Caco-2 (cell line): Measurements from ENCODE around the gene SLC2A4RG. TPM values are rescaled to one million over a fixed set of nuclear protein-coding genes. Genes with fewer than 3 reads are reported as not detected.
A peak's percentile ranks its signal among the peaks of the same experiment; 100 is the strongest.

ENCODE experiments used
- BruUV-seq: library from RNA; stranded (reverse); fragments of 400-500 nt; replicated peaks from 2 replicates; lab custom pipeline; 2021; lab: Mats Ljungman, UMichigan
- CTCF ChIA-PET: fragments of 300-600 bp; sonication (Branson Sonifier 250); formaldehyde crosslinking; loops from one replicate; lab custom pipeline; 2022; ENCODE audit warnings: antibody characterized with exemption; lab: Charles Lee
- POLR2A ChIA-PET: fragments of 300-600 bp; sonication (Branson Sonifier 250); formaldehyde crosslinking; loops from one replicate; lab custom pipeline; 2022; ENCODE audit warnings: antibody characterized with exemption; lab: Charles Lee
- DNase-seq, 2 experiments: peaks; one replicate each; pipeline versions ENCODE4 v3.0.0 to v3.0.0-alpha.2; 2020 to 2022
- H3K27me3 ChIP-seq: replicated peaks from 2 replicates; pipeline ENCODE4 v1.6.0; 2011; ENCODE audit warnings: low read length; ENCODE audit not compliant: control insufficient read depth, insufficient read depth
- H3K36me3 ChIP-seq: 2 replicates; pipeline ENCODE4 v1.5.1; 2011; ENCODE audit warnings: low read length; ENCODE audit not compliant: control insufficient read depth, insufficient read depth
- H3K4me1 ChIP-seq: fragments of 250-450 bp; sonication (Bioruptor Pico); 2 replicates; pipeline ENCODE4 v1.5.1; 2020; ENCODE audit warnings: mild to moderate bottlenecking
- H3K4me3 ChIP-seq: 2 replicates; pipeline ENCODE4 v1.5.1; 2011; ENCODE audit warnings: low read depth, mild to moderate bottlenecking, control low read depth, low read length
- H3K9me3 ChIP-seq: fragments of 250-450 bp; sonication (Bioruptor Pico); 2 replicates; pipeline ENCODE4 v1.5.1; 2020; ENCODE audit warnings: mild to moderate bottlenecking, moderate library complexity
- H3K27ac Mint-ChIP-seq: one replicate; pipeline ENCODE4 v1.8.0; 2022; ENCODE audit warnings: mixed read lengths; ENCODE audit not compliant: unreplicated experiment
- H3K27me3 Mint-ChIP-seq: one replicate; pipeline ENCODE4 v1.8.0; 2022; ENCODE audit warnings: mixed read lengths; ENCODE audit not compliant: insufficient read depth, unreplicated experiment
- H3K36me3 Mint-ChIP-seq: one replicate; pipeline ENCODE4 v1.8.0; 2022; ENCODE audit warnings: mild to moderate bottlenecking, mixed read lengths; ENCODE audit not compliant: insufficient read depth, unreplicated experiment
- H3K4me1 Mint-ChIP-seq: one replicate; pipeline ENCODE4 v1.8.0; 2022; ENCODE audit warnings: low read depth, mixed read lengths; ENCODE audit not compliant: unreplicated experiment
- H3K4me3 Mint-ChIP-seq: one replicate; pipeline ENCODE4 v1.8.0; 2022; ENCODE audit warnings: mild to moderate bottlenecking, moderate library complexity, mixed read lengths; ENCODE audit not compliant: unreplicated experiment
- H3K9me3 Mint-ChIP-seq: one replicate; pipeline ENCODE4 v1.8.0; 2022; ENCODE audit warnings: mixed read lengths; ENCODE audit not compliant: unreplicated experiment
- intact Hi-C: fragments of 100-400 bp; cut with micrococcal nuclease; formaldehyde crosslinking; loops from one replicate; pipeline ENCODE4 v1.10.0; 2022; ENCODE audit not compliant: unreplicated experiment
- total RNA-seq: library from RNA; stranded (reverse); gene quantifications from 2 replicates; pipeline ENCODE4 v1.2.3, GENCODE V29; 2022
- TF ChIP-seq, protein P1 (sequence below), 2 experiments: fragments of 200-600 bp in 1 of 2; IDR thresholded peaks; 1 replicate in 1 of 2; 2 replicates in 1 of 2; pipeline versions ENCODE4 v1.5.1 to v1.8.0; 2011 to 2022; ENCODE audit warnings: antibody characterized with exemption in 1 of 2, control low read depth in 1 of 2, inconsistent platforms in 1 of 2, low read depth in 1 of 2, low read length in 1 of 2, mild to moderate bottlenecking in 1 of 2, moderate library complexity in 1 of 2; ENCODE audit not compliant: insufficient read depth in 1 of 2, severe bottlenecking in 1 of 2, unreplicated experiment in 1 of 2

SLC2A4RG gene
- total RNA-seq, 1 experiment from 2014 or later, result 234 TPM

DNA sequence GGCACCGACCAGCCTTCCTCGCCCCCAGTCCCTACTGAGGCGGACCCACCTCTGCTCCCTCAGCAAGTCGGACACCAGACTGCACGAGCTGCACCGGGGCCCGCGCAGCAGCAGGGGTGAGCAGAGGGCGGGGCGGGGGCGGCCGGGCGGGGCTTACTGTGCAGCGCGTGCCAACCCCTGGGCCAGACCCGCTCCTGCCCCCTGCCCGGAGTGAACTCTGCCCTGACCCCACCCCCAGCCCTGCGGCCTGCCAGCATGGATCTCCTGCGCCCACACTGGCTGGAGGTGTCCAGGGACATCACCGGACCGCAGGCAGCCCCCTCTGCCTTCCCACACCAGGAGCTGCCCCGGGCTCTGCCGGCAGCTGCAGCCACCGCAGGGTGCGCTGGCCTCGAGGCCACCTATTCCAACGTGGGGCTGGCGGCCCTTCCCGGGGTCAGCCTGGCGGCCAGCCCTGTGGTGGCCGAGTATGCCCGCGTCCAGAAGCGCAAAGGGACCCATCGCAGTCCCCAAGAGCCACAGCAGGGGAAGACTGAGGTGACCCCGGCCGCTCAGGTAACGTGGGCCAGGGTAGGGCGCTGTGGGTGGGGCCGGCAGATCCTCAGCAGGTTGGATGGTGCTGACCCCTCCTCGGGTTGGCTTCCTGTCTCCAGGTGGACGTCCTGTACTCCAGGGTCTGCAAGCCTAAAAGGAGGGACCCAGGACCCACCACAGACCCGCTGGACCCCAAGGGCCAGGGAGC, 1.5 kb upstream of the SLC2A4RG start:
- DNase-seq, result peak; percentile 62 to 72
- no peaks in the 10 kb centered on the region for H3K27me3 ChIP-seq
- Mint-ChIP-seq H3K27ac (no peak overlapping the region), H3K27me3 (no peaks in the 10 kb centered on the region), H3K9me3 (no peaks in the 10 kb centered on the region), H3K36me3 (peaks cover 68% of the 10 kb centered on the region), H3K4me3 (peak overlapping the region; percentile 66), H3K4me1 (peaks cover 7% of the 10 kb centered on the region)
- no peaks in the 10 kb centered on the region for H3K9me3 ChIP-seq
- BruUV-seq, result no TSS peak
- H3K4me3 ChIP-seq, result peak overlapping the region; percentile 71
- intact Hi-C loops, result no loop called here
- H3K4me1 ChIP-seq, result peaks cover 24% of the 10 kb centered on the region
- ChIA-PET CTCF (interaction anchor here (0.6 to 1.3 kb wide), 4 partner anchors 30 to 200 kb away, joined by 3 to 9 read pairs (median 4); partner anchors contain the start of genes ARFRP1, TPD52L2 and ZGPAT), POLR2A (interaction anchor here (1.6 kb wide), 1 partner anchor 127 kb away, joined by 12 read pairs; the partner anchor contains the start of gene TPD52L2)
- peaks cover 22% of the 10 kb centered on the region for H3K36me3 ChIP-seq
- TF ChIP-seq, protein P1, sequence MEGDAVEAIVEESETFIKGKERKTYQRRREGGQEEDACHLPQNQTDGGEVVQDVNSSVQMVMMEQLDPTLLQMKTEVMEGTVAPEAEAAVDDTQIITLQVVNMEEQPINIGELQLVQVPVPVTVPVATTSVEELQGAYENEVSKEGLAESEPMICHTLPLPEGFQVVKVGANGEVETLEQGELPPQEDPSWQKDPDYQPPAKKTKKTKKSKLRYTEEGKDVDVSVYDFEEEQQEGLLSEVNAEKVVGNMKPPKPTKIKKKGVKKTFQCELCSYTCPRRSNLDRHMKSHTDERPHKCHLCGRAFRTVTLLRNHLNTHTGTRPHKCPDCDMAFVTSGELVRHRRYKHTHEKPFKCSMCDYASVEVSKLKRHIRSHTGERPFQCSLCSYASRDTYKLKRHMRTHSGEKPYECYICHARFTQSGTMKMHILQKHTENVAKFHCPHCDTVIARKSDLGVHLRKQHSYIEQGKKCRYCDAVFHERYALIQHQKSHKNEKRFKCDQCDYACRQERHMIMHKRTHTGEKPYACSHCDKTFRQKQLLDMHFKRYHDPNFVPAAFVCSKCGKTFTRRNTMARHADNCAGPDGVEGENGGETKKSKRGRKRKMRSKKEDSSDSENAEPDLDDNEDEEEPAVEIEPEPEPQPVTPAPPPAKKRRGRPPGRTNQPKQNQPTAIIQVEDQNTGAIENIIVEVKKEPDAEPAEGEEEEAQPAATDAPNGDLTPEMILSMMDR (IDR thresholded peaks at IDR 0.05; ENCODE audit: insufficient read depth in 1 of 2, low read depth in 1 of 2, low read length in 1 of 2, severe bottlenecking in 1 of 2, unreplicated experiment in 1 of 2), result peak in 1 of 2 experiments; percentile 8

DNA sequence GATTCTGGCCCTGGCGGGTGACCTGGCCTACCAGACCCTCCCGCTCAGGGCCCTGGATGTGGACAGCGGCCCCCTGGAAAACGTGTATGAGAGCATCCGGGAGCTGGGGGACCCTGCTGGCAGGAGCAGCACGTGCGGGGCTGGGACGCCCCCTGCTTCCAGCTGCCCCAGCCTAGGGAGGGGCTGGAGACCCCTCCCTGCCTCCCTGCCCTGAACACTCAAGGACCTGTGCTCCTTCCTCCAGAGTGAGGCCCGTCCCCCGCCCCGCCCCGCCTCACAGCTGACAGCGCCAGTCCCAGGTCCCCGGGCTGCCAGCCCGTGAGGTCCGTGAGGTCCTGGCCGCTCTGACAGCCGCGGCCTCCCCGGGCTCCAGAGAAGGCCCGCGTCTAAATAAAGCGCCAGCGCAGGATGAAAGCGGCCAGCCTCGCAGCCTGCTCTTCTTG, 868 bp upstream of the SLC2A4RG start:
- TF ChIP-seq, protein P1 (IDR thresholded peaks at IDR 0.05; ENCODE audit: insufficient read depth in 1 of 2, low read depth in 1 of 2, low read length in 1 of 2, severe bottlenecking in 1 of 2, unreplicated experiment in 1 of 2), result no peak
- BruUV-seq, result no TSS peak

GRCh38 chr20:63740070-63740626, 572 bp downstream of the SLC2A4RG start:
- ChIA-PET POLR2A (interaction anchor here (0.6 to 1.6 kb wide), 10 partner anchors 19 to 323 kb away, joined by 3 to 25 read pairs (median 4); partner anchors contain the start of genes ARFRP1, PPDPF, PRPF6 and RTEL1), CTCF (interaction anchor here (0.7 to 1.8 kb wide), 13 partner anchors 10 to 458 kb away, joined by 3 to 27 read pairs (median 6); partner anchors contain the start of genes ARFRP1, PTK6, TPD52L2 and ZGPAT)
- H3K9me3 Mint-ChIP-seq, result no peaks in the 10 kb centered on the region
- H3K4me3 Mint-ChIP-seq, result peak overlapping the region; percentile 88
- TF ChIP-seq, protein P1 (IDR thresholded peaks at IDR 0.05; ENCODE audit: insufficient read depth in 1 of 2, low read depth in 1 of 2, low read length in 1 of 2, severe bottlenecking in 1 of 2, unreplicated experiment in 1 of 2), result no peak
- Histone ChIP-seq H3K4me3 (peak overlapping the region; percentile 72), H3K36me3 (peaks cover 14% of the 10 kb centered on the region), H3K27me3 (no peaks in the 10 kb centered on the region), H3K9me3 (no peaks in the 10 kb centered on the region), H3K4me1 (peaks cover 28% of the 10 kb centered on the region)
- H3K27ac Mint-ChIP-seq, result peak overlapping the region; percentile 87
- intact Hi-C loops, result no loop called here
- H3K36me3 Mint-ChIP-seq, result peaks cover 83% of the 10 kb centered on the region
- DNase-seq, result peak; percentile 73 to 80
- H3K4me1 Mint-ChIP-seq, result no peaks in the 10 kb centered on the region
- no TSS peak for BruUV-seq
- H3K27me3 Mint-ChIP-seq, result no peaks in the 10 kb centered on the region

More for the DNA sequence above, 868 bp upstream of the SLC2A4RG start:
- Histone ChIP-seq H3K4me1 (peaks cover 24% of the 10 kb centered on the region), H3K4me3 (peak overlapping the region; percentile 71), H3K9me3 (no peaks in the 10 kb centered on the region), H3K36me3 (peaks cover 20% of the 10 kb centered on the region), H3K27me3 (no peaks in the 10 kb centered on the region)
- Mint-ChIP-seq H3K4me1 (peaks cover 6% of the 10 kb centered on the region), H3K27ac (no peak overlapping the region), H3K4me3 (peak overlapping the region; percentile 66), H3K27me3 (no peaks in the 10 kb centered on the region), H3K9me3 (no peaks in the 10 kb centered on the region), H3K36me3 (peaks cover 74% of the 10 kb centered on the region)
- ChIA-PET CTCF (interaction anchor here (0.7 to 1.3 kb wide), 5 partner anchors 15 to 201 kb away, joined by 3 to 9 read pairs (median 5); partner anchors contain the start of genes ARFRP1, TPD52L2 and ZGPAT), POLR2A (interaction anchor here (0.5 to 1.6 kb wide), 5 partner anchors 31 to 1333 kb away, joined by 3 to 12 read pairs (median 4); partner anchors contain the start of genes ARFRP1, HELZ2, TPD52L2 and ZGPAT)
- peak; percentile 86 to 88 for DNase-seq
- intact Hi-C loops, result no loop called here
